Testis (tissue), 3 donors: ENCODE measurements around the gene GTF2A2. TPM values are rescaled to one million over a fixed set of nuclear protein-coding genes. Genes with fewer than 3 reads are reported as not detected.
"Not testable (repeated sequence)": the region's sequence is repeated elsewhere in the genome, so short reads cannot be mapped to it uniquely, and the experiment has no call there.

Experiments used
- DNase-seq: peaks from one replicate; pipeline ENCODE4 v3.0.0-alpha.2; 2019
- H3K27ac ChIP-seq, 2 donors: fragments of 200-600 bp; sonication (generic); one replicate each; pipeline ENCODE4 v1.5.1; 2019
- H3K27me3 ChIP-seq: fragments of 200-600 bp; sonication (generic); one replicate; pipeline ENCODE4 v1.5.1; 2019
- H3K36me3 ChIP-seq: fragments of 200-600 bp; sonication (generic); one replicate; pipeline ENCODE4 v1.5.1; 2017; ENCODE audit warnings: low read depth; ENCODE audit errors: missing control alignments
- H3K4me1 ChIP-seq: fragments of 200-600 bp; sonication (generic); one replicate; pipeline ENCODE4 v1.5.1; 2019
- H3K4me3 ChIP-seq, 2 donors: fragments of 200-600 bp; sonication (generic); one replicate each; pipeline ENCODE4 v1.5.1; 2017 to 2019
- H3K9me3 ChIP-seq: fragments of 200-600 bp; sonication (generic); one replicate; pipeline ENCODE4 v1.5.1; 2017
- POLR2A ChIP-seq: fragments of 450-650 bp; IDR thresholded peaks from one replicate; pipeline ENCODE4 v1.6.1; 2017; ENCODE audit warnings: antibody characterized with exemption, mild to moderate bottlenecking, moderate library complexity
- WGBS, 2 donors: methylation state at CpG; one replicate each; pipeline ENCODE4 v1.1.5; 2018; 5-methylcytosine and 5-hydroxymethylcytosine counted together
- intact Hi-C: fragments of 100-400 bp; cut with DNase I; formaldehyde crosslinking; loops from one replicate; pipeline ENCODE4 v1.15.1; 2023; ENCODE audit warnings: low total_unique reads
- polyA plus RNA-seq: library from polyadenylated mRNA; stranded (reverse); fragments of 350-450 nt; fragmentation: Illumina TruSeq; extraction: RNeasy Lipid Tissue Mini Kit (QIAGEN cat#74804); gene quantifications from one replicate; pipeline ENCODE4 v1.2.3, GENCODE V29; 2014; ENCODE audit warnings: low read depth, low replicate concordance; ENCODE audit not compliant: insufficient read depth
- total RNA-seq, 2 donors: library from RNA; depleted of rRNA; stranded (reverse); fragments of >200 nt; gene quantifications; one replicate each; pipeline ENCODE4 v1.2.3, GENCODE V29; 2016
- TF ChIP-seq, protein P1 (sequence below), 3 experiments: fragments of 450-650 bp in 2 of 3; fragments of 200-600 bp in 1 of 3; sonication (generic) in 1 of 3; IDR thresholded peaks; one replicate each; pipeline ENCODE4 v1.5.1; 2016 to 2019; ENCODE audit warnings: antibody characterized with exemption in 3 of 3, mild to moderate bottlenecking in 2 of 3, moderate library complexity in 1 of 3

The GTF2A2 gene
- total and polyA plus RNA-seq, 3 donors from 2014 or later: 82.9 to 579 (median 120) TPM

DNA sequence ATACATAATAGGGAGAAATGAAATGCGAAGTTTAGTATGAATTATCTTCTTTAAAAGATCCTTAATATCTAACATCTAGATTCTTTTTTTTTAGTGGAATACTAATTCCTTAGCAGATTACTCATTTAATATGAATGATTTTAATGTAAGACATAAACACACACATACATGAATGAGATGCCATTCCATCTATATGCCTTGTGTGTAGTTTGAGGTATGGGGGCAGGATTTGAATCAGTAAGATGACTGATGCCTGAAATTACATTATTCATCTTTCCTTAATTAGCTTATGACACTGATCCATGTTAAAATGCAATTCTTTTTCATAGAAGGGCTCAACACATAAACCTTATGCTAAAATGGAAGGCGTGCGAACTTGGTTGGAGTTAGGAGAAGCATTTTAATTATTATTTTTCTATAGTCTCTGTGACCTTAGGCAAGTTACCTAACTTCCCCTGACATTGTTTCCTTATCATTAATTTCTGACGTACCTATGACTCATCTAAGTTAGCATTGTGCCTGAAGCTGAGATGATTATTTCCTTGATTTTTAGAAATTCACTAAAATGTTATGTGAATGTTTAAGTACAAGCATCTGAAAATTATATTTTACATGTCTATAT lies 42.6 kb upstream of the GTF2A2 start:
- no peak for DNase-seq
- Histone ChIP-seq H3K27me3 (no peaks in the 10 kb centered on the region), H3K36me3 (no peaks in the 10 kb centered on the region), H3K4me3 (no peak overlapping the region), H3K27ac (no peak overlapping the region), H3K9me3 (no peaks in the 10 kb centered on the region), H3K4me1 (no peaks in the 10 kb centered on the region)
- 62 to 79% methylated on average over 4 of the region's 4 CpGs for WGBS, 2 donors
- intact Hi-C loops: no loop called here
- TF ChIP-seq, protein P1, sequence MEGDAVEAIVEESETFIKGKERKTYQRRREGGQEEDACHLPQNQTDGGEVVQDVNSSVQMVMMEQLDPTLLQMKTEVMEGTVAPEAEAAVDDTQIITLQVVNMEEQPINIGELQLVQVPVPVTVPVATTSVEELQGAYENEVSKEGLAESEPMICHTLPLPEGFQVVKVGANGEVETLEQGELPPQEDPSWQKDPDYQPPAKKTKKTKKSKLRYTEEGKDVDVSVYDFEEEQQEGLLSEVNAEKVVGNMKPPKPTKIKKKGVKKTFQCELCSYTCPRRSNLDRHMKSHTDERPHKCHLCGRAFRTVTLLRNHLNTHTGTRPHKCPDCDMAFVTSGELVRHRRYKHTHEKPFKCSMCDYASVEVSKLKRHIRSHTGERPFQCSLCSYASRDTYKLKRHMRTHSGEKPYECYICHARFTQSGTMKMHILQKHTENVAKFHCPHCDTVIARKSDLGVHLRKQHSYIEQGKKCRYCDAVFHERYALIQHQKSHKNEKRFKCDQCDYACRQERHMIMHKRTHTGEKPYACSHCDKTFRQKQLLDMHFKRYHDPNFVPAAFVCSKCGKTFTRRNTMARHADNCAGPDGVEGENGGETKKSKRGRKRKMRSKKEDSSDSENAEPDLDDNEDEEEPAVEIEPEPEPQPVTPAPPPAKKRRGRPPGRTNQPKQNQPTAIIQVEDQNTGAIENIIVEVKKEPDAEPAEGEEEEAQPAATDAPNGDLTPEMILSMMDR (IDR thresholded peaks at IDR 0.05): no peak
- TF ChIP-seq POLR2A: no peak

GRCh38 chr15:59698065-59698464 lies 40.8 kb upstream of the GTF2A2 start:
- H3K27me3 ChIP-seq, H3K4me3 ChIP-seq, H3K36me3 ChIP-seq, H3K27ac ChIP-seq, DNase-seq, H3K9me3 ChIP-seq, H3K4me1 ChIP-seq, intact Hi-C loops: not testable (repeated sequence)
- 79 to 91% methylated on average over 4 of the region's 4 CpGs for WGBS, 2 donors

- no peaks in the 10 kb centered on the region for H3K4me1 ChIP-seq
- no peak overlapping the region for H3K27ac ChIP-seq
- H3K36me3 ChIP-seq: no peaks in the 10 kb centered on the region
- no peaks in the 10 kb centered on the region for H3K9me3 ChIP-seq
- DNase-seq: peak; percentile 58
- H3K27me3 ChIP-seq: no peaks in the 10 kb centered on the region
- no peak overlapping the region for H3K4me3 ChIP-seq
- 60 to 71% methylated on average over 4 of the region's 4 CpGs for WGBS, 2 donors
- no peak for TF ChIP-seq POLR2A
- TF ChIP-seq, protein P1 (IDR thresholded peaks at IDR 0.05): no peak
- intact Hi-C loops: no loop called here
These were observed 39.0 kb upstream of the GTF2A2 start for GRCh38 chr15:59696332-59696731.

GRCh38 chr15:59694779-59695178 lies 37.5 kb upstream of the GTF2A2 start:
- intact Hi-C loops: no loop called here
- WGBS, 2 donors: 86 to 97% methylated on average over 1 of the region's 1 CpG
- Histone ChIP-seq H3K36me3 (no peaks in the 10 kb centered on the region), H3K27ac (no peak overlapping the region), H3K27me3 (no peaks in the 10 kb centered on the region), H3K9me3 (no peaks in the 10 kb centered on the region), H3K4me3 (no peak overlapping the region), H3K4me1 (no peaks in the 10 kb centered on the region)
- TF ChIP-seq POLR2A: no peak
- TF ChIP-seq, protein P1 (IDR thresholded peaks at IDR 0.05): no peak
- DNase-seq: no peak

DNA sequence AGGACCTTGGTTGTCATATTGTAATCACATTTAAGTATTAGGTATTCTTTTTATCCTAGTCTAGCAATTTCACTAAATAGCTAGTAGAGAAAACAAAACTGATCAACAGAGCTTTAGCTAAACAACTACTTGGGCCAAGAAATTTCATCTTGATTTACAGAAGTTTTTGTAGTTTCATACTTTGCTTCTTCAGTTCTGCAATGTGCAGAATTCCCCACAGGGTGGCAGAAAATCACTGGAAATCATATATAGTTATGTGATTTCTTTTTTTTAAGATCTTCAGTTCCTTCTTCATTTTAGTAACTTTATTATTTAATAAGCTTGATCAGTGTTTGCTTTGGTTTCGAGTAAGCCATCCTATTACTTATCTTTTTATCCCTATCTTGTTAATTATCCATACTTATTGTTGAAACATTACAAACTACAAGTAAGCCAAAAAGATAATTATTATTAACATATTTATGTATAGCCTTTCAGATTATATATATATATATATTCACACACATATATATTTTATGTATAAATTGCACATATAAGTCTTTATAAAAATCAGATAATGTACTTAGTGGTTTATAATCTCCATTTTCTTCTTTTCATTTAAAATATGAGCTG lies 34.0 kb upstream of the GTF2A2 start:
- no peaks in the 10 kb centered on the region for H3K9me3 ChIP-seq
- no peak overlapping the region for H3K27ac ChIP-seq
- no peaks in the 10 kb centered on the region for H3K27me3 ChIP-seq
- 22 to 57% methylated on average over 1 of the region's 1 CpG for WGBS, 2 donors
- H3K4me1 ChIP-seq: peaks cover 15% of the 10 kb centered on the region
- TF ChIP-seq POLR2A: no peak
- TF ChIP-seq, protein P1 (IDR thresholded peaks at IDR 0.05): peak; percentile 38 to 68 (median 66)
- peak; percentile 67 for DNase-seq
- intact Hi-C loops: no loop called here
- no peak overlapping the region for H3K4me3 ChIP-seq
- H3K36me3 ChIP-seq: no peaks in the 10 kb centered on the region
